ENCODE data around the gene ADPRM. TPM values are rescaled to one million over a fixed set of nuclear protein-coding genes. Genes with fewer than 3 reads are reported as not detected.

ADPRM gene
- total RNA-seq, 1 donor from 2014 or later = 9.2 TPM

GRCh38 chr17:10663231-10663630 is 34.2 kb upstream of the ADPRM start:
- Mint-ChIP-seq H3K27me3 (no peaks in the 10 kb centered on the region), H3K4me1 (ENCODE audit: low read depth) (peaks cover under 1% of the 10 kb centered on the region), H3K4me3 (ENCODE audit: low read depth) (no peak overlapping the region), H3K9me3 (ENCODE audit: low read depth) (no peaks in the 10 kb centered on the region), H3K36me3 (ENCODE audit: insufficient read depth) (no peaks in the 10 kb centered on the region), H3K27ac (no peak overlapping the region)
- DNase-seq (ENCODE audit: low spot score, unreplicated experiment) = no peak
- TF ChIP-seq CTCF (IDR thresholded peaks at IDR 0.05; ENCODE audit: unreplicated experiment) = no peak

- no peak for DNase-seq (ENCODE audit: low spot score, unreplicated experiment)
- no peak for TF ChIP-seq CTCF (IDR thresholded peaks at IDR 0.05; ENCODE audit: unreplicated experiment)
- H3K9me3 Mint-ChIP-seq (ENCODE audit: low read depth) = no peaks in the 10 kb centered on the region
- H3K27me3 Mint-ChIP-seq = no peaks in the 10 kb centered on the region
- peaks cover 7% of the 10 kb centered on the region for H3K4me1 Mint-ChIP-seq (ENCODE audit: low read depth)
- H3K27ac Mint-ChIP-seq = no peak overlapping the region
- no peaks in the 10 kb centered on the region for H3K36me3 Mint-ChIP-seq (ENCODE audit: insufficient read depth)
- H3K4me3 Mint-ChIP-seq (ENCODE audit: low read depth) = no peak overlapping the region
Measured at GRCh38 chr17:10664571-10664970, 32.8 kb upstream of the ADPRM start.

GRCh38 chr17:10666906-10667305 is 30.5 kb upstream of the ADPRM start:
- Mint-ChIP-seq H3K4me1 (ENCODE audit: low read depth) (peaks cover 7% of the 10 kb centered on the region), H3K36me3 (ENCODE audit: insufficient read depth) (no peaks in the 10 kb centered on the region), H3K27me3 (no peaks in the 10 kb centered on the region), H3K27ac (no peak overlapping the region), H3K9me3 (ENCODE audit: low read depth) (no peaks in the 10 kb centered on the region), H3K4me3 (ENCODE audit: low read depth) (no peak overlapping the region)
- no peak for DNase-seq (ENCODE audit: low spot score, unreplicated experiment)
- TF ChIP-seq CTCF (IDR thresholded peaks at IDR 0.05; ENCODE audit: unreplicated experiment) = no peak

GRCh38 chr17:10668775-10669174 is 28.6 kb upstream of the ADPRM start:
- DNase-seq (ENCODE audit: low spot score, unreplicated experiment) = no peak
- no peaks in the 10 kb centered on the region for H3K27me3 Mint-ChIP-seq
- H3K4me1 Mint-ChIP-seq (ENCODE audit: low read depth) = peaks cover 7% of the 10 kb centered on the region
- H3K4me3 Mint-ChIP-seq (ENCODE audit: low read depth) = no peak overlapping the region
- no peak overlapping the region for H3K27ac Mint-ChIP-seq
- no peaks in the 10 kb centered on the region for H3K9me3 Mint-ChIP-seq (ENCODE audit: low read depth)
- no peak for TF ChIP-seq CTCF (IDR thresholded peaks at IDR 0.05; ENCODE audit: unreplicated experiment)
- peaks cover 1% of the 10 kb centered on the region for H3K36me3 Mint-ChIP-seq (ENCODE audit: insufficient read depth)

- DNase-seq (ENCODE audit: low spot score, unreplicated experiment) = no peak
- Mint-ChIP-seq H3K4me3 (ENCODE audit: low read depth) (no peak overlapping the region), H3K36me3 (ENCODE audit: insufficient read depth) (peaks cover 6% of the 10 kb centered on the region), H3K4me1 (ENCODE audit: low read depth) (peaks cover 6% of the 10 kb centered on the region), H3K9me3 (ENCODE audit: low read depth) (no peaks in the 10 kb centered on the region), H3K27me3 (no peaks in the 10 kb centered on the region), H3K27ac (no peak overlapping the region)
- TF ChIP-seq CTCF (IDR thresholded peaks at IDR 0.05; ENCODE audit: unreplicated experiment) = no peak
Measured at GRCh38 chr17:10673312-10673711, 24.1 kb upstream of the ADPRM start.

Data from progenitor cell of endocrine pancreas (in vitro differentiated cells).